HepG2 (cell line): ENCODE measurements around the gene VEZF1. TPM values are rescaled to one million over a fixed set of nuclear protein-coding genes. Genes with fewer than 3 reads are reported as not detected.

Experiments
- AHR ChIP-seq: IDR thresholded peaks from 2 replicates; pipeline ENCODE4 v1.6.1; 2018; ENCODE audit warnings: missing genetic modification reagents, missing compliant biosample characterization
- EP300 ChIP-seq, 3 experiments: sonication (generic) in 1 of 3; formaldehyde crosslinking in 1 of 3; IDR thresholded peaks; 2 replicates each; pipeline versions ENCODE4 v1.5.1 to v1.6.1; 2011 to 2020; ENCODE audit warnings: low read depth in 2 of 3, low read length in 2 of 3, borderline replicate concordance in 1 of 3, improper control_type of control experiment in 1 of 3, mild to moderate bottlenecking in 1 of 3, missing genetic modification reagents in 1 of 3, moderate library complexity in 1 of 3
- FOSL2 ChIP-seq: sonication (generic); formaldehyde crosslinking; IDR thresholded peaks from 2 replicates; pipeline ENCODE4 v1.4.0; 2020; ENCODE audit warnings: missing genetic modification reagents
- GATAD1 ChIP-seq: IDR thresholded peaks from 2 replicates; pipeline ENCODE4 v1.6.1; 2016; ENCODE audit warnings: missing genetic modification reagents, missing compliant biosample characterization
- HMG20A ChIP-seq: IDR thresholded peaks from 2 replicates; pipeline ENCODE4 v1.6.1; 2016; ENCODE audit warnings: borderline replicate concordance
- HNRNPLL ChIP-seq: fragments of 200-400 bp; formaldehyde crosslinking; IDR thresholded peaks from 2 replicates; pipeline ENCODE4 v1.6.1; 2017; ENCODE audit warnings: mild to moderate bottlenecking, low read depth, low read length; ENCODE audit not compliant: poor library complexity, severe bottlenecking
- PAF1 ChIP-seq: IDR thresholded peaks from 2 replicates; pipeline ENCODE4 v1.6.1; 2016; ENCODE audit warnings: missing genetic modification reagents, missing compliant biosample characterization
- PAWR ChIP-seq: sonication (generic); formaldehyde crosslinking; IDR thresholded peaks from 2 replicates; pipeline ENCODE4 v1.4.0; 2020; ENCODE audit warnings: missing genetic modification reagents, mild to moderate bottlenecking, borderline replicate concordance
- PAX8 ChIP-seq: sonication (generic); formaldehyde crosslinking; IDR thresholded peaks from 2 replicates; pipeline ENCODE4 v1.8.0; 2022; ENCODE audit warnings: mild to moderate bottlenecking, missing genetic modification reagents, borderline replicate concordance
- SIX1 ChIP-seq: sonication (generic); formaldehyde crosslinking; IDR thresholded peaks from 2 replicates; pipeline ENCODE4 v1.4.0; 2020; ENCODE audit warnings: missing genetic modification reagents, borderline replicate concordance
- SKI ChIP-seq: fragments of 450-650 bp; IDR thresholded peaks from one replicate; pipeline ENCODE4 v1.6.1; 2018; ENCODE audit warnings: mild to moderate bottlenecking; ENCODE audit not compliant: partially characterized antibody
- SP5 ChIP-seq: IDR thresholded peaks from 2 replicates; pipeline ENCODE4 v1.6.1; 2016; ENCODE audit warnings: low read depth, borderline replicate concordance
- TMF1 ChIP-seq: sonication (generic); formaldehyde crosslinking; IDR thresholded peaks from 2 replicates; pipeline ENCODE4 v1.8.1; 2022; ENCODE audit warnings: low read depth, missing genetic modification reagents
- ZFAT ChIP-seq: sonication (generic); formaldehyde crosslinking; conservative IDR thresholded peaks from 2 replicates; pipeline ENCODE4 v1.8.1; 2023; ENCODE audit warnings: missing genetic modification reagents, inconsistent platforms
- ZFP36L2 ChIP-seq: sonication (generic); formaldehyde crosslinking; IDR thresholded peaks from 2 replicates; pipeline ENCODE4 v1.4.0; 2020; ENCODE audit warnings: missing genetic modification reagents
- ZNF547 ChIP-seq: sonication (generic); formaldehyde crosslinking; IDR thresholded peaks from 2 replicates; pipeline ENCODE4 v1.5.1; 2020; ENCODE audit warnings: mild to moderate bottlenecking, missing genetic modification reagents
- ZNF564 ChIP-seq: sonication (generic); formaldehyde crosslinking; IDR thresholded peaks from 2 replicates; pipeline ENCODE4 v1.8.1; 2023; ENCODE audit warnings: mild to moderate bottlenecking, missing genetic modification reagents
- ZNF597 ChIP-seq: sonication (generic); formaldehyde crosslinking; IDR thresholded peaks from 2 replicates; pipeline ENCODE4 v1.5.0; 2020; ENCODE audit warnings: missing genetic modification reagents
- ZNF768 ChIP-seq: sonication (generic); formaldehyde crosslinking; IDR thresholded peaks from 2 replicates; pipeline ENCODE4 v1.4.0; 2020; ENCODE audit warnings: missing genetic modification reagents
- ZNF788 ChIP-seq: sonication (generic); formaldehyde crosslinking; IDR thresholded peaks from 2 replicates; pipeline ENCODE4 v1.5.0; 2020; ENCODE audit warnings: mild to moderate bottlenecking, missing genetic modification reagents, borderline replicate concordance
- ZSCAN29 ChIP-seq: sonication (generic); formaldehyde crosslinking; conservative IDR thresholded peaks from 2 replicates; pipeline ENCODE4 v1.4.0; 2020; ENCODE audit warnings: mild to moderate bottlenecking, missing genetic modification reagents
- polyA plus RNA-seq, 8 experiments: library from polyadenylated mRNA; depleted of rRNA in 3 of 8; stranded (reverse) in 7 of 8; unstranded in 1 of 8; fragments of >200 nt; fragmentation: Illumina TruSeq in 4 of 8; extraction: Trizol in 4 of 8; gene quantifications; 2 replicates each; pipeline versions ENCODE4 v1.2.1 to v1.2.3, GENCODE V29; 2011 to 2016; ENCODE audit warnings: low read depth in 4 of 8, missing spikeins in 1 of 8, mixed read lengths in 1 of 8; ENCODE audit not compliant: insufficient read depth in 1 of 8
- total RNA-seq, 5 experiments: library from RNA; depleted of rRNA; stranded (reverse); fragments of >200 nt; fragmentation: Illumina TruSeq; extraction: Trizol; gene quantifications; 2 replicates each; pipeline ENCODE4 v1.2.3, GENCODE V29; 2016; ENCODE audit warnings: low read depth in 1 of 5
- TF ChIP-seq, protein P1 (sequence below): sonication (generic); formaldehyde crosslinking; IDR thresholded peaks from 2 replicates; pipeline ENCODE4 v1.9.0; 2022; ENCODE audit warnings: low read depth, missing genetic modification reagents
- TF ChIP-seq, protein P2 (sequence below): sonication (generic); formaldehyde crosslinking; conservative IDR thresholded peaks from 2 replicates; pipeline ENCODE4 v1.4.0; 2020; ENCODE audit warnings: mild to moderate bottlenecking, missing genetic modification reagents, moderate library complexity
- TF ChIP-seq, protein P3 (sequence below): sonication (generic); formaldehyde crosslinking; IDR thresholded peaks from 2 replicates; pipeline ENCODE4 v1.9.0; 2021; ENCODE audit warnings: missing genetic modification reagents, borderline replicate concordance

The VEZF1 gene
- total and polyA plus RNA-seq, 2 of the 13 experiments (the other 11 are each of a cell fraction or from before 2014, with no cell fraction given) = 45.9 to 49.7 TPM

- TF ChIP-seq HNRNPLL (no peak), ZNF788 (CRISPR knock-in tag) (no peak), AHR (CRISPR knock-in tag) (no peak), SKI (no peak), GATAD1 (no peak), PAF1 (CRISPR knock-in tag) (no peak), ZNF564 (no peak), FOSL2 (CRISPR knock-in tag) (peak; percentile 65), HMG20A (CRISPR knock-in tag) (peak; percentile 75; the same call in 1 of the 2 replicates), ZNF768 (CRISPR knock-in tag) (no peak), PAX8 (CRISPR knock-in tag) (no peak), ZNF547 (CRISPR knock-in tag) (0 out of 2 replicates have a peak, but pooled peaks have one; percentile 46), ZFAT (CRISPR knock-in tag) (no peak), ZFP36L2 (CRISPR knock-in tag) (no peak), ZSCAN29 (no peak), SP5 (CRISPR knock-in tag) (0 out of 2 replicates have a peak, but pooled peaks have one; percentile 18), SIX1 (CRISPR knock-in tag) (no peak), TMF1 (CRISPR knock-in tag) (no peak), PAWR (CRISPR knock-in tag) (no peak), EP300 (IDR thresholded peaks at IDR 0.05; ENCODE audit: low read depth in 2 of 2, low read length in 2 of 2) (peak; percentile 28 to 29; a peak in 2 of 4 replicates), EP300 (CRISPR knock-in tag; IDR thresholded peaks at IDR 0.05; ENCODE audit: borderline replicate concordance) (no peak), ZNF597 (CRISPR knock-in tag) (no peak)
- TF ChIP-seq, protein P1, sequence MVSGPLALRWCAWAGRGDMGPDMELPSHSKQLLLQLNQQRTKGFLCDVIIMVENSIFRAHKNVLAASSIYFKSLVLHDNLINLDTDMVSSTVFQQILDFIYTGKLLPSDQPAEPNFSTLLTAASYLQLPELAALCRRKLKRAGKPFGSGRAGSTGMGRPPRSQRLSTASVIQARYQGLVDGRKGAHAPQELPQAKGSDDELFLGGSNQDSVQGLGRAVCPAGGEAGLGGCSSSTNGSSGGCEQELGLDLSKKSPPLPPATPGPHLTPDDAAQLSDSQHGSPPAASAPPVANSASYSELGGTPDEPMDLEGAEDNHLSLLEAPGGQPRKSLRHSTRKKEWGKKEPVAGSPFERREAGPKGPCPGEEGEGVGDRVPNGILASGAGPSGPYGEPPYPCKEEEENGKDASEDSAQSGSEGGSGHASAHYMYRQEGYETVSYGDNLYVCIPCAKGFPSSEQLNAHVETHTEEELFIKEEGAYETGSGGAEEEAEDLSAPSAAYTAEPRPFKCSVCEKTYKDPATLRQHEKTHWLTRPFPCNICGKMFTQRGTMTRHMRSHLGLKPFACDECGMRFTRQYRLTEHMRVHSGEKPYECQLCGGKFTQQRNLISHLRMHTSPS = no peak
- TF ChIP-seq, protein P2, sequence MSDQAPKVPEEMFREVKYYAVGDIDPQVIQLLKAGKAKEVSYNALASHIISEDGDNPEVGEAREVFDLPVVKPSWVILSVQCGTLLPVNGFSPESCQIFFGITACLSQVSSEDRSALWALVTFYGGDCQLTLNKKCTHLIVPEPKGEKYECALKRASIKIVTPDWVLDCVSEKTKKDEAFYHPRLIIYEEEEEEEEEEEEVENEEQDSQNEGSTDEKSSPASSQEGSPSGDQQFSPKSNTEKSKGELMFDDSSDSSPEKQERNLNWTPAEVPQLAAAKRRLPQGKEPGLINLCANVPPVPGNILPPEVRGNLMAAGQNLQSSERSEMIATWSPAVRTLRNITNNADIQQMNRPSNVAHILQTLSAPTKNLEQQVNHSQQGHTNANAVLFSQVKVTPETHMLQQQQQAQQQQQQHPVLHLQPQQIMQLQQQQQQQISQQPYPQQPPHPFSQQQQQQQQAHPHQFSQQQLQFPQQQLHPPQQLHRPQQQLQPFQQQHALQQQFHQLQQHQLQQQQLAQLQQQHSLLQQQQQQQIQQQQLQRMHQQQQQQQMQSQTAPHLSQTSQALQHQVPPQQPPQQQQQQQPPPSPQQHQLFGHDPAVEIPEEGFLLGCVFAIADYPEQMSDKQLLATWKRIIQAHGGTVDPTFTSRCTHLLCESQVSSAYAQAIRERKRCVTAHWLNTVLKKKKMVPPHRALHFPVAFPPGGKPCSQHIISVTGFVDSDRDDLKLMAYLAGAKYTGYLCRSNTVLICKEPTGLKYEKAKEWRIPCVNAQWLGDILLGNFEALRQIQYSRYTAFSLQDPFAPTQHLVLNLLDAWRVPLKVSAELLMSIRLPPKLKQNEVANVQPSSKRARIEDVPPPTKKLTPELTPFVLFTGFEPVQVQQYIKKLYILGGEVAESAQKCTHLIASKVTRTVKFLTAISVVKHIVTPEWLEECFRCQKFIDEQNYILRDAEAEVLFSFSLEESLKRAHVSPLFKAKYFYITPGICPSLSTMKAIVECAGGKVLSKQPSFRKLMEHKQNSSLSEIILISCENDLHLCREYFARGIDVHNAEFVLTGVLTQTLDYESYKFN (CRISPR knock-in tag) = peak; percentile 69
- TF ChIP-seq, protein P3, sequence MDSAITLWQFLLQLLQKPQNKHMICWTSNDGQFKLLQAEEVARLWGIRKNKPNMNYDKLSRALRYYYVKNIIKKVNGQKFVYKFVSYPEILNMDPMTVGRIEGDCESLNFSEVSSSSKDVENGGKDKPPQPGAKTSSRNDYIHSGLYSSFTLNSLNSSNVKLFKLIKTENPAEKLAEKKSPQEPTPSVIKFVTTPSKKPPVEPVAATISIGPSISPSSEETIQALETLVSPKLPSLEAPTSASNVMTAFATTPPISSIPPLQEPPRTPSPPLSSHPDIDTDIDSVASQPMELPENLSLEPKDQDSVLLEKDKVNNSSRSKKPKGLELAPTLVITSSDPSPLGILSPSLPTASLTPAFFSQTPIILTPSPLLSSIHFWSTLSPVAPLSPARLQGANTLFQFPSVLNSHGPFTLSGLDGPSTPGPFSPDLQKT (CRISPR knock-in tag) = no peak
Measured at GRCh38 chr17:57975044-57975443, 13.0 kb downstream of the VEZF1 start (continued).
